GM13976 (cell line): ENCODE measurements around the gene SPATA31D1.

Source experiments
- DNase-seq: peaks from one replicate; pipeline ENCODE4 v3.0.0; 2012; ENCODE audit warnings: low spot score
- CTCF ChIP-seq: IDR thresholded peaks from 2 replicates; pipeline ENCODE4 v1.5.1; 2012; ENCODE audit warnings: borderline replicate concordance, mild to moderate bottlenecking; ENCODE audit not compliant: insufficient read depth; ENCODE audit errors: extremely low read depth, missing control alignments, control extremely low read depth
- in situ Hi-C: fragments of 300-500 bp; cut with MboI; formaldehyde crosslinking; loops from one replicate; pipeline ENCODE4 v1.12.0; 2022; ENCODE audit warnings: low sequenced_read_pairs, mixed read lengths, inconsistent platforms; ENCODE audit not compliant: unreplicated experiment

SPATA31D1 gene

GRCh38 chr9:82036086-82036485 is 47.5 kb downstream of the SPATA31D1 start:
- in situ Hi-C loops: no loop called here
- TF ChIP-seq CTCF: no peak
- DNase-seq: no peak

GRCh38 chr9:82037126-82037525 is 48.6 kb downstream of the SPATA31D1 start:
- no peak for TF ChIP-seq CTCF
- no peak for DNase-seq

GRCh38 chr9:82038897-82039296 is 50.3 kb downstream of the SPATA31D1 start:
- no peak for DNase-seq
- TF ChIP-seq CTCF: no peak
- in situ Hi-C loops: no loop called here

More at GRCh38 chr9:82037126-82037525, 48.6 kb downstream of the SPATA31D1 start:
- in situ Hi-C loops: no loop called here
